Suprapubic skin (tissue), 4 donors: ENCODE results near the gene GABRR1.

Source experiments
- EP300 ChIP-seq: sonication (generic); formaldehyde crosslinking; IDR thresholded peaks from one replicate; pipeline ENCODE4 v1.6.1; 2017; ENCODE audit warnings: antibody characterized with exemption
- POLR2A ChIP-seq, 2 donors: fragments of 450-650 bp; IDR thresholded peaks; one replicate each; pipeline ENCODE4 v1.6.1; 2017; ENCODE audit warnings: antibody characterized with exemption in 2 of 2, mild to moderate bottlenecking in 2 of 2, moderate library complexity in 2 of 2
- POLR2AphosphoS5 ChIP-seq, 3 donors: sonication (generic); formaldehyde crosslinking; IDR thresholded peaks; one replicate each; pipeline ENCODE4 v1.6.1; 2017; ENCODE audit warnings: antibody characterized with exemption in 3 of 3

- TF ChIP-seq POLR2A (IDR thresholded peaks at IDR 0.05) = peak in 1 of 2 donors; percentile 18
- no peak for TF ChIP-seq EP300
- no peak for TF ChIP-seq POLR2AphosphoS5 (IDR thresholded peaks at IDR 0.05)
Observed at GRCh38 chr6:89145956-89146717, 71.0 kb downstream of the GABRR1 start, which contains the start of gene PM20D2.
